WTC11 (cell line): ENCODE measurements around the gene MORN4. TPM values are rescaled to one million over a fixed set of nuclear protein-coding genes. Genes with fewer than 3 reads are reported as not detected.

Source experiments
- ATAC-seq: fragments of 200-7000 bp; cut with Tn5 transposase; 2 replicates; pipeline ENCODE4 v1.10.0; 2021; ENCODE audit warnings: mild to moderate bottlenecking, moderate library complexity
- CTCF ChIA-PET: fragments of 300-600 bp; sonication (Branson Sonifier 250); formaldehyde crosslinking; loops from one replicate; lab custom pipeline; 2021; ENCODE audit warnings: antibody characterized with exemption; lab: Charles Lee
- POLR2A ChIA-PET: fragments of 350-600 bp; sonication (Branson Sonifier 250); formaldehyde crosslinking; loops from one replicate; lab custom pipeline; 2021; ENCODE audit warnings: antibody characterized with exemption; lab: Charles Lee
- DNase-seq: peaks from one replicate; pipeline ENCODE4 v3.0.0; 2021; ENCODE audit warnings: low spot score
- H3K27ac Mint-ChIP-seq: 2 replicates; pipeline ENCODE4 v1.8.0; 2021; ENCODE audit warnings: mixed read lengths
- H3K27me3 Mint-ChIP-seq: 2 replicates; pipeline ENCODE4 v1.8.0; 2021; ENCODE audit warnings: low read depth, mild to moderate bottlenecking, moderate library complexity, mixed read lengths
- H3K36me3 Mint-ChIP-seq: 2 replicates; pipeline ENCODE4 v1.8.0; 2021; ENCODE audit warnings: mixed read lengths
- H3K4me1 Mint-ChIP-seq: 2 replicates; pipeline ENCODE4 v1.8.0; 2022; ENCODE audit warnings: mixed read lengths
- H3K4me3 Mint-ChIP-seq: 2 replicates; pipeline ENCODE4 v1.8.0; 2021; ENCODE audit warnings: mild to moderate bottlenecking, moderate library complexity, mixed read lengths
- H3K9me3 Mint-ChIP-seq: 2 replicates; pipeline ENCODE4 v1.8.0; 2021; ENCODE audit warnings: mixed read lengths
- AFF4 ChIP-seq: sonication (generic); formaldehyde crosslinking; IDR thresholded peaks from 2 replicates; pipeline ENCODE4 v1.8.1; 2023; ENCODE audit warnings: mild to moderate bottlenecking, missing genetic modification reagents, borderline replicate concordance
- CBFB ChIP-seq: sonication (generic); formaldehyde crosslinking; IDR thresholded peaks from 2 replicates; pipeline ENCODE4 v1.8.1; 2022; ENCODE audit warnings: mild to moderate bottlenecking, low read depth, missing genetic modification reagents
- CREM ChIP-seq: sonication (generic); formaldehyde crosslinking; IDR thresholded peaks from 2 replicates; pipeline ENCODE4 v1.8.1; 2022; ENCODE audit warnings: mild to moderate bottlenecking, missing genetic modification reagents, moderate library complexity
- FOXJ3 ChIP-seq: sonication (generic); formaldehyde crosslinking; IDR thresholded peaks from 2 replicates; pipeline ENCODE4 v1.9.0; 2021; ENCODE audit warnings: missing genetic modification reagents, mild to moderate bottlenecking, borderline replicate concordance
- FOXK1 ChIP-seq: sonication (generic); formaldehyde crosslinking; IDR thresholded peaks from 2 replicates; pipeline ENCODE4 v1.8.0; 2022; ENCODE audit warnings: mild to moderate bottlenecking, moderate library complexity, missing genetic modification reagents
- FOXP1 ChIP-seq: sonication (generic); formaldehyde crosslinking; IDR thresholded peaks from 2 replicates; pipeline ENCODE4 v1.8.0; 2022; ENCODE audit warnings: missing genetic modification reagents, mild to moderate bottlenecking, moderate library complexity, borderline replicate concordance
- GTF2I ChIP-seq: fragments of 250-450 bp; sonication (Bioruptor Pico); conservative IDR thresholded peaks from 2 replicates; pipeline ENCODE4 v1.4.0; 2021; ENCODE audit warnings: mild to moderate bottlenecking
- HMGA2 ChIP-seq: fragments of 250-450 bp; sonication (Bioruptor Pico); IDR thresholded peaks from 2 replicates; pipeline ENCODE4 v1.4.0; 2021; ENCODE audit warnings: mild to moderate bottlenecking, moderate library complexity
- JUN ChIP-seq: sonication (generic); formaldehyde crosslinking; IDR thresholded peaks from 2 replicates; pipeline ENCODE4 v1.8.0; 2023; ENCODE audit warnings: mild to moderate bottlenecking, missing genetic modification reagents
- NFATC4 ChIP-seq: fragments of 250-450 bp; sonication (Bioruptor Pico); IDR thresholded peaks from 2 replicates; pipeline ENCODE4 v1.9.0; 2021; ENCODE audit warnings: mild to moderate bottlenecking
- NFYB ChIP-seq: sonication (generic); formaldehyde crosslinking; conservative IDR thresholded peaks from 2 replicates; pipeline ENCODE4 v1.8.0; 2022; ENCODE audit warnings: low read depth, missing genetic modification reagents
- NR2C2 ChIP-seq: sonication (generic); formaldehyde crosslinking; IDR thresholded peaks from 2 replicates; pipeline ENCODE4 v1.8.0; 2022; ENCODE audit warnings: mild to moderate bottlenecking, missing genetic modification reagents
- PRRX2 ChIP-seq: fragments of 250-450 bp; sonication (Bioruptor Pico); IDR thresholded peaks from 2 replicates; pipeline ENCODE4 v1.8.0; 2021; ENCODE audit warnings: mild to moderate bottlenecking
- SP1 ChIP-seq: sonication (generic); formaldehyde crosslinking; conservative IDR thresholded peaks from 2 replicates; pipeline ENCODE4 v1.8.1; 2022; ENCODE audit warnings: missing genetic modification reagents
- TCF7 ChIP-seq: sonication (generic); formaldehyde crosslinking; IDR thresholded peaks from 2 replicates; pipeline ENCODE4 v1.8.0; 2022; ENCODE audit warnings: mild to moderate bottlenecking, low read depth, missing genetic modification reagents, moderate library complexity
- ZNF396 ChIP-seq: fragments of 250-450 bp; sonication (Bioruptor Pico); IDR thresholded peaks from 2 replicates; pipeline ENCODE4 v1.8.0; 2021; ENCODE audit warnings: mild to moderate bottlenecking, moderate library complexity, borderline replicate concordance
- ZNF512 ChIP-seq: sonication (generic); formaldehyde crosslinking; IDR thresholded peaks from 2 replicates; pipeline ENCODE4 v1.8.1; 2022; ENCODE audit warnings: missing genetic modification reagents, borderline replicate concordance
- ZNF671 ChIP-seq: fragments of 250-450 bp; sonication (Bioruptor Pico); IDR thresholded peaks from 2 replicates; pipeline ENCODE4 v1.8.0; 2021; ENCODE audit warnings: mild to moderate bottlenecking
- total RNA-seq: library from RNA; stranded (reverse); gene quantifications from 3 replicates; pipeline ENCODE4 v1.2.3, GENCODE V29; 2021
- TF ChIP-seq, protein P1 (sequence below): sonication (generic); formaldehyde crosslinking; conservative IDR thresholded peaks from 2 replicates; pipeline ENCODE4 v1.8.1; 2022; ENCODE audit warnings: mild to moderate bottlenecking, missing genetic modification reagents
- TF ChIP-seq, protein P2 (sequence below): sonication (generic); formaldehyde crosslinking; IDR thresholded peaks from 2 replicates; pipeline ENCODE4 v1.8.1; 2023; ENCODE audit warnings: mild to moderate bottlenecking, missing genetic modification reagents, moderate library complexity
- TF ChIP-seq, protein P3 (sequence below): fragments of 250-450 bp; sonication (Bioruptor Pico); IDR thresholded peaks from 2 replicates; pipeline ENCODE4 v1.9.0; 2021; ENCODE audit warnings: mild to moderate bottlenecking, borderline replicate concordance
- TF ChIP-seq, protein P4 (sequence below): sonication (generic); formaldehyde crosslinking; IDR thresholded peaks from 2 replicates; pipeline ENCODE4 v1.8.1; 2023; ENCODE audit warnings: mild to moderate bottlenecking, missing genetic modification reagents

The MORN4 gene
- total RNA-seq, 1 experiment from 2014 or later: 21.8 TPM

DNA sequence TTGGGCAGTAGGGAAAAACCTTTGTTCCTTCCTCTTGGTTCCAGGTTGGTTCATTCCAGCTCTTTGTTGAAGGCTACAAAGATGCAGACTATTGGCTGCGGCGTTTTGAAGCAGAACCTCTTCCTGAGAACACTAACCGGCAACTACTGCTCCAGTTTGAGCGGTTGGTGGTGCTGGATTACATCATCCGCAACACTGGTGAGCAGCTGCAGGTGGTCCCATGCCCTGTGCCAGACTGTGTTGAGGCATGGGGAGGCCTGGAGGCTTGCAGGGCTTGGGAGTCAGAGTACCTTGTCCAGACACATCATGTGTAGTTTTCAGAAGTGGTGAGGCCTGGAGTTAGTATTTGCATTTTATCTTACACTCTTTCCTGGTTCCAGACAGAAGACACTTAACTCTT lies 23.5 kb upstream of the MORN4 start:
- TF ChIP-seq NR2C2 (CRISPR knock-in tag) (no peak), ZNF671 (CRISPR knock-in tag) (no peak), PRRX2 (no peak), TCF7 (CRISPR knock-in tag) (no peak), FOXK1 (CRISPR knock-in tag) (no peak), FOXP1 (no peak), CBFB (CRISPR knock-in tag) (no peak), CREM (no peak), SP1 (CRISPR knock-in tag) (no peak), AFF4 (CRISPR knock-in tag) (no peak), ZNF396 (CRISPR knock-in tag) (no peak), NFATC4 (CRISPR knock-in tag) (no peak), HMGA2 (no peak)
- TF ChIP-seq, protein P1, sequence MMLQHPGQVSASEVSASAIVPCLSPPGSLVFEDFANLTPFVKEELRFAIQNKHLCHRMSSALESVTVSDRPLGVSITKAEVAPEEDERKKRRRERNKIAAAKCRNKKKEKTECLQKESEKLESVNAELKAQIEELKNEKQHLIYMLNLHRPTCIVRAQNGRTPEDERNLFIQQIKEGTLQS: no peak
- TF ChIP-seq, protein P2, sequence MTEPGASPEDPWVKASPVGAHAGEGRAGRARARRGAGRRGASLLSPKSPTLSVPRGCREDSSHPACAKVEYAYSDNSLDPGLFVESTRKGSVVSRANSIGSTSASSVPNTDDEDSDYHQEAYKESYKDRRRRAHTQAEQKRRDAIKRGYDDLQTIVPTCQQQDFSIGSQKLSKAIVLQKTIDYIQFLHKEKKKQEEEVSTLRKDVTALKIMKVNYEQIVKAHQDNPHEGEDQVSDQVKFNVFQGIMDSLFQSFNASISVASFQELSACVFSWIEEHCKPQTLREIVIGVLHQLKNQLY: no peak
- TF ChIP-seq, protein P3, sequence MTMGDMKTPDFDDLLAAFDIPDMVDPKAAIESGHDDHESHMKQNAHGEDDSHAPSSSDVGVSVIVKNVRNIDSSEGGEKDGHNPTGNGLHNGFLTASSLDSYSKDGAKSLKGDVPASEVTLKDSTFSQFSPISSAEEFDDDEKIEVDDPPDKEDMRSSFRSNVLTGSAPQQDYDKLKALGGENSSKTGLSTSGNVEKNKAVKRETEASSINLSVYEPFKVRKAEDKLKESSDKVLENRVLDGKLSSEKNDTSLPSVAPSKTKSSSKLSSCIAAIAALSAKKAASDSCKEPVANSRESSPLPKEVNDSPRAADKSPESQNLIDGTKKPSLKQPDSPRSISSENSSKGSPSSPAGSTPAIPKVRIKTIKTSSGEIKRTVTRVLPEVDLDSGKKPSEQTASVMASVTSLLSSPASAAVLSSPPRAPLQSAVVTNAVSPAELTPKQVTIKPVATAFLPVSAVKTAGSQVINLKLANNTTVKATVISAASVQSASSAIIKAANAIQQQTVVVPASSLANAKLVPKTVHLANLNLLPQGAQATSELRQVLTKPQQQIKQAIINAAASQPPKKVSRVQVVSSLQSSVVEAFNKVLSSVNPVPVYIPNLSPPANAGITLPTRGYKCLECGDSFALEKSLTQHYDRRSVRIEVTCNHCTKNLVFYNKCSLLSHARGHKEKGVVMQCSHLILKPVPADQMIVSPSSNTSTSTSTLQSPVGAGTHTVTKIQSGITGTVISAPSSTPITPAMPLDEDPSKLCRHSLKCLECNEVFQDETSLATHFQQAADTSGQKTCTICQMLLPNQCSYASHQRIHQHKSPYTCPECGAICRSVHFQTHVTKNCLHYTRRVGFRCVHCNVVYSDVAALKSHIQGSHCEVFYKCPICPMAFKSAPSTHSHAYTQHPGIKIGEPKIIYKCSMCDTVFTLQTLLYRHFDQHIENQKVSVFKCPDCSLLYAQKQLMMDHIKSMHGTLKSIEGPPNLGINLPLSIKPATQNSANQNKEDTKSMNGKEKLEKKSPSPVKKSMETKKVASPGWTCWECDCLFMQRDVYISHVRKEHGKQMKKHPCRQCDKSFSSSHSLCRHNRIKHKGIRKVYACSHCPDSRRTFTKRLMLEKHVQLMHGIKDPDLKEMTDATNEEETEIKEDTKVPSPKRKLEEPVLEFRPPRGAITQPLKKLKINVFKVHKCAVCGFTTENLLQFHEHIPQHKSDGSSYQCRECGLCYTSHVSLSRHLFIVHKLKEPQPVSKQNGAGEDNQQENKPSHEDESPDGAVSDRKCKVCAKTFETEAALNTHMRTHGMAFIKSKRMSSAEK (CRISPR knock-in tag): no peak
- Mint-ChIP-seq H3K27ac (no peak overlapping the region), H3K9me3 (no peaks in the 10 kb centered on the region), H3K36me3 (peaks cover 67% of the 10 kb centered on the region), H3K4me1 (no peaks in the 10 kb centered on the region), H3K27me3 (no peaks in the 10 kb centered on the region), H3K4me3 (no peak overlapping the region)
- no peak for DNase-seq
- ChIA-PET CTCF (interaction anchor here (1.0 kb wide), 1 partner anchor 20 kb away, joined by 3 read pairs; no protein-coding TSS in a partner anchor), POLR2A (no interaction called here)
- no peak for ATAC-seq

- POLR2A ChIA-PET: no interaction called here
- ATAC-seq: no peak
- TF ChIP-seq NR2C2 (CRISPR knock-in tag) (no peak), FOXK1 (CRISPR knock-in tag) (no peak), JUN (CRISPR knock-in tag) (no peak), GTF2I (CRISPR knock-in tag) (no peak), NFATC4 (CRISPR knock-in tag) (no peak), NFYB (CRISPR knock-in tag) (no peak), SP1 (CRISPR knock-in tag) (no peak), FOXJ3 (CRISPR knock-in tag) (no peak), ZNF512 (no peak)
- TF ChIP-seq, protein P4, sequence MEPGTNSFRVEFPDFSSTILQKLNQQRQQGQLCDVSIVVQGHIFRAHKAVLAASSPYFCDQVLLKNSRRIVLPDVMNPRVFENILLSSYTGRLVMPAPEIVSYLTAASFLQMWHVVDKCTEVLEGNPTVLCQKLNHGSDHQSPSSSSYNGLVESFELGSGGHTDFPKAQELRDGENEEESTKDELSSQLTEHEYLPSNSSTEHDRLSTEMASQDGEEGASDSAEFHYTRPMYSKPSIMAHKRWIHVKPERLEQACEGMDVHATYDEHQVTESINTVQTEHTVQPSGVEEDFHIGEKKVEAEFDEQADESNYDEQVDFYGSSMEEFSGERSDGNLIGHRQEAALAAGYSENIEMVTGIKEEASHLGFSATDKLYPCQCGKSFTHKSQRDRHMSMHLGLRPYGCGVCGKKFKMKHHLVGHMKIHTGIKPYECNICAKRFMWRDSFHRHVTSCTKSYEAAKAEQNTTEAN (CRISPR knock-in tag): no peak
Measured at GRCh38 chr10:97651773-97652172, 18.5 kb upstream of the MORN4 start.

More at GRCh38 chr10:97651773-97652172, 18.5 kb upstream of the MORN4 start:
- no peak overlapping the region for H3K4me3 Mint-ChIP-seq
- CTCF ChIA-PET: no interaction called here
- peak overlapping the region; percentile 68; the same call in 1 of the 2 replicates for H3K27ac Mint-ChIP-seq
- no peaks in the 10 kb centered on the region for H3K9me3 Mint-ChIP-seq
- no peaks in the 10 kb centered on the region for H3K27me3 Mint-ChIP-seq
- DNase-seq: no peak
- H3K4me1 Mint-ChIP-seq: peaks cover 29% of the 10 kb centered on the region
- peaks cover 48% of the 10 kb centered on the region for H3K36me3 Mint-ChIP-seq
